ENCODE data around the gene ZNF578. TPM values are rescaled to one million over a fixed set of nuclear protein-coding genes. Genes with fewer than 3 reads are reported as not detected.
"Not testable (repeated sequence)": the region's sequence is repeated elsewhere in the genome, so short reads cannot be mapped to it uniquely, and the experiment has no call there.

ZNF578 gene
- total RNA-seq, 2 donors from 2014 or later: 0.26 to 0.75 TPM

DNA sequence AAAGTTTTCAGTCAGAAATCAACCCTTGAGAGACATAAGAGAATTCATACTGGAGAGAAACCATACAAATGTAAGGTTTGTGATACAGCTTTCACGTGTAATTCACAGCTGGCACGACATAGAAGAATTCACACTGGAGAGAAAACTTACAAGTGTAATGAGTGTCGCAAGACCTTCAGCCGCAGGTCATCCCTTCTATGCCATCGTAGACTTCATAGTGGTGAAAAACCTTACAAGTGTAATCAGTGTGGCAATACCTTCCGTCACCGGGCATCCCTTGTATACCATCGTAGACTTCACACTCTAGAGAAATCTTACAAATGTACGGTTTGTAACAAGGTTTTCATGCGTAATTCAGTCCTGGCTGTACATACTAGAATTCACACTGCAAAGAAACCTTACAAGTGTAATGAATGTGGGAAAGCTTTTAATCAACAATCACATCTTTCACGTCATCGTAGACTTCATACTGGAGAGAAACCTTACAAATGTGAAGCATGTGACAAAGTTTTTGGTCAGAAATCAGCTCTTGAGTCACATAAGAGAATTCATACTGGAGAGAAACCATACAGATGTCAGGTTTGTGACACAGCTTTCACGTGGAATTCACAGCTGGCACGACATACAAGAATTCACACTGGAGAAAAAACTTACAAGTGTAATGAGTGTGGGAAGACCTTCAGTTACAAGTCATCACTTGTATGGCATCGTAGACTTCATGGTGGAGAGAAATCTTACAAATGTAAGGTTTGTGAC is 101.0 kb downstream of the ZNF578 start:
- Mint-ChIP-seq H3K36me3 (ENCODE audit: low read depth) (peaks cover 12% of the 10 kb centered on the region), H3K27ac (no peak overlapping the region), H3K4me1 (no peaks in the 10 kb centered on the region), H3K4me3 (peak overlapping the region; percentile 15), H3K27me3 (no peaks in the 10 kb centered on the region)
- DNase-seq (no peak), ATAC-seq (no peak)
- H3K9me3 ChIP-seq (ENCODE audit: control insufficient read depth, low read length, poor library complexity, severe bottlenecking): peaks cover 65% of the 10 kb centered on the region

DNA sequence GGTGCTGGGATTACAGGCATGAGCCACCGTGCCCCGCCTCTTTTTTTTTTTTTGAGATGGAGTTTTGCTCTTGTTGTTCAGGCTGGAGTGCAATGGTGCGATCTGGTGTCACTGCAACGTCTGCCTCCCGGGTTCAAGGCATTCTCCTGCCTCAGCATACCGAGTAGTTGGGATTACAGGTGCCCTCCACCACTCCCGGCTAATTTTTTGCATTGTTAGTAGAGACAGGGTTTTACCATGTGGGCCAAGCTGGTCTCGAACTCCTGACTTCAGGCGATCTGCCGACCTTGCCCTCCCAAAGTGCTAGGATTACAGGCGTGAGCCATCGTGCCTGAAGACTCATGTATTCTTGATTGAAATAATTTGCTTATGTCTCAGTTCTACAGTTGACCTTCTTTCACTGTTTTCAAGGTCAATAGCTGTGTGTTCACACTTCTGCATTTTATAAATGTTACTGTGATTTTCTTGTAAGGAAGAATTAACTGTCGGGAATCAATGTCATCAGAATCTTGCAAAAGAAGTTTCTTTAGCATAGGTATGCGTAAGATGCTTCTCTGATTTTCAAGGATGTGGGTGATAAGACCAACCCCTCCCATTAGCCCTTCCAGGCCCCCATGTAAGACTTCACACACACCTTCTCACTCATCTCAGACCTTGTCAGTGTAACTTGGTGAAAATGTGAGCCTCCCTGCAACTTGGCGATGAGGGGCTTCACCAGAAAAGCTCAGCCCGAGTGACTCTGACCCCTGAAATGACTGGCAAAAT is 104.1 kb downstream of the ZNF578 start:
- no peak for DNase-seq
- peaks cover 9% of the 10 kb centered on the region for H3K36me3 Mint-ChIP-seq (ENCODE audit: low read depth)
- H3K9me3 ChIP-seq (ENCODE audit: control insufficient read depth, low read length, poor library complexity, severe bottlenecking): peaks cover 54% of the 10 kb centered on the region
- ATAC-seq: no peak
- no peak overlapping the region for H3K4me3 Mint-ChIP-seq
- no peak overlapping the region for H3K27ac Mint-ChIP-seq
- no peaks in the 10 kb centered on the region for H3K27me3 Mint-ChIP-seq
- no peaks in the 10 kb centered on the region for H3K4me1 Mint-ChIP-seq

DNA sequence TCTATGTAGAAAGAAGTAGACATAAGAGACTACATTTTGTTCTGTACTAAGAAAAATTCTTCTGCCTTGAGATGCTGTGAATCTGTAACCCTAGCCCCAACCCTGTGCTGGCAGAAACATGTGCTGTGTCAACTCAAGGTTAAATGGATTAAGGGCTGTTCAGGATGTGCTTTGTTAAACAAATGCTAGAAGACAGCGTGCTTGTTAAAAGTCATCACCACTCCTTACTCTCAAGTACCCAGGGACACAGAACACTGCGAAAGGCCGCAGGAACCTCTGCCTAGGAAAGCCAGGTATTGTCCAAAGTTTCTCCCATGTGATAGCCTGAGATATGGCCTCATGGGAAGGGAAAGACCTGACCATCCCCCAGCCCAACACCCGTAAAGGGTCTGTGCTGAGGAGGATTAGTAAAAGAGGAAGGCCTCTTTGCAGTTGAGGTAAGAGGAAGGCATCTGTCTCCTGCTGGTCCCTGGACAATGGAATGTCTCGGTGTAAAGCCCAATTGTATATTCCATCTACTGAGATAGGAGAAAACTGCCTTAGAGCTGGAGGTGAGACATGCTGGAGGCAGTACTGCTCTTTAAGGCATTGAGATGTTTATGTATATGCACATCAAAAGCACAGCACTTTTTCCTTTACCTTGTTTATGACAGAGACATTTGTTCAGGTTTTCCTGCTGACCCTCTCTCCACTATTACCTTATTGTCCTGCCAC is 105.5 kb downstream of the ZNF578 start:
- not testable (repeated sequence) for H3K4me1 Mint-ChIP-seq; H3K27me3 Mint-ChIP-seq; H3K4me3 Mint-ChIP-seq; H3K27ac Mint-ChIP-seq; DNase-seq; ATAC-seq; H3K36me3 Mint-ChIP-seq (ENCODE audit: low read depth)
- peaks cover 42% of the 10 kb centered on the region for H3K9me3 ChIP-seq (ENCODE audit: control insufficient read depth, low read length, poor library complexity, severe bottlenecking)

DNA sequence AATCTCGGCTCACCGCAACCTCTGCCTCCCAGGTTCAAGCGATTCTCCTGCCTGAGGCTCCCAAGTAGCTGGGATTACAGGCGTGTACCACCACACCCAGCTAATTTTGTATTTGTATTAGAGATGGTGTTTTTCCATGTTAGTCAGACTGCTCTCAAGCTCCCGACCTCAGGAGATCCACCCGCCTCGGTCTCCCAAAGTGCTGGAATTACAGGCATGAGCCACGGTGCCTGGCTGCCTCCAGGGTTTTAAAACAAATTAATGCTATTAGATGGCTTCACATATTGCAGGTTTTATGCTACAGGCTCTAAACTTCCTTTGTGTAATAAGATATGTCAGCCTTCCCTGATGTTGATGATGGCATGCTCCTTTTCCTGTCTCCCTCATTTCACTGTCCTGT is 108.3 kb downstream of the ZNF578 start:
- not testable (repeated sequence) for H3K27me3 Mint-ChIP-seq; DNase-seq; ATAC-seq; H3K27ac Mint-ChIP-seq; H3K4me1 Mint-ChIP-seq; H3K4me3 Mint-ChIP-seq; H3K36me3 Mint-ChIP-seq (ENCODE audit: low read depth)
- H3K9me3 ChIP-seq (ENCODE audit: control insufficient read depth, low read length, poor library complexity, severe bottlenecking): peaks cover 28% of the 10 kb centered on the region

Other genes with a start within 250 kb of the ZNF578 start
- gene ZNF766, start 184.0 kb upstream of the ZNF578 start, total RNA-seq: 10 to 100 TPM; 31.1 to 36.0 TPM
- 1 to 10 TPM; 6.3 to 8.3 TPM for gene ZNF480, start 156.4 kb upstream of the ZNF578 start, total RNA-seq
- gene ZNF610, start 117.3 kb upstream of the ZNF578 start, total RNA-seq: under 1 TPM; 0.16 to 0.30 TPM
- 10 to 100 TPM; 11.0 to 16.8 TPM for gene ZNF880, start 83.6 kb upstream of the ZNF578 start, total RNA-seq
- gene ZNF528, start 55.7 kb upstream of the ZNF578 start, total RNA-seq: 10 to 100 TPM in 1 of 2 donors, 1 to 10 TPM in 1; 8.1 to 12.9 TPM
- under 1 TPM; 0.22 to 0.29 TPM for gene ZNF534, start 24.4 kb upstream of the ZNF578 start, total RNA-seq
- gene ZNF808, start 74.1 kb downstream of the ZNF578 start, total RNA-seq: 10 to 100 TPM; 17.3 to 20.1 TPM
- gene ZNF701, start 116.7 kb downstream of the ZNF578 start, total RNA-seq: 10 to 100 TPM; 14.9 to 19.0 TPM
- gene ZNF83, start 184.8 kb downstream of the ZNF578 start, total RNA-seq: 10 to 100 TPM; 56.1 to 61.1 TPM